Endothelial cell of umbilical vein (primary cell): Measurements from ENCODE around the gene RMND5A. TPM values are rescaled to one million over a fixed set of nuclear protein-coding genes. Genes with fewer than 3 reads are reported as not detected.

Experiments used
- BruUV-seq: library from RNA; stranded (reverse); fragments of 400-500 nt; replicated peaks from 2 replicates; lab custom pipeline; 2021; lab: Mats Ljungman, UMichigan
- CTCF ChIA-PET: fragments of 300-600, 350-600 bp; sonication (Branson Sonifier 250); formaldehyde crosslinking; loops from one replicate; lab custom pipeline; 2021; ENCODE audit warnings: antibody characterized with exemption, inconsistent platforms; lab: Charles Lee
- POLR2A ChIA-PET: fragments of 300-600, 350-600 bp; sonication (Branson Sonifier 250); formaldehyde crosslinking; loops from one replicate; lab custom pipeline; 2021; ENCODE audit warnings: antibody characterized with exemption, inconsistent platforms; lab: Charles Lee
- DNase-seq: peaks from one replicate; pipeline ENCODE4 v3.0.0-alpha.2; 2011; ENCODE audit warnings: low read depth, low spot score
- FAIRE-seq: peaks from 2 replicates; lab custom pipeline; 2011; peaks lifted over from hg19 to GRCh38; lab: Jason Lieb, UNC
- H2AFZ ChIP-seq: 2 replicates; pipeline ENCODE4 v1.6.0; 2012; ENCODE audit warnings: low read depth, low read length, control low read depth, inconsistent platforms
- H3K27ac ChIP-seq: 2 replicates; pipeline ENCODE4 v1.5.1; 2011; ENCODE audit warnings: low read depth, mild to moderate bottlenecking, control low read depth, low read length, moderate library complexity; ENCODE audit not compliant: insufficient read depth
- H3K27me3 ChIP-seq, 2 experiments: 2 replicates each; pipeline versions ENCODE4 v1.6.0 to v1.6.1; 2011; ENCODE audit warnings: low read length in 2 of 2, mixed read lengths in 1 of 2; ENCODE audit not compliant: control insufficient read depth in 2 of 2, insufficient read depth in 2 of 2
- H3K36me3 ChIP-seq, 2 experiments: 2 replicates in 1 of 2; 3 replicates in 1 of 2; pipeline ENCODE4 v1.5.1; 2011; ENCODE audit warnings: low read length in 2 of 2, mild to moderate bottlenecking in 1 of 2, moderate library complexity in 1 of 2; ENCODE audit not compliant: control insufficient read depth in 2 of 2, insufficient read depth in 2 of 2; ENCODE audit errors: extremely low read depth in 1 of 2
- H3K4me1 ChIP-seq: 3 replicates; pipeline ENCODE4 v1.5.1; 2011; ENCODE audit warnings: mild to moderate bottlenecking, low read length; ENCODE audit not compliant: control insufficient read depth, insufficient read depth; ENCODE audit errors: extremely low read depth
- H3K4me2 ChIP-seq: 2 replicates; pipeline ENCODE4 v1.6.1; 2011; ENCODE audit warnings: low read length, control low read depth, mixed read lengths; ENCODE audit not compliant: insufficient read depth
- H3K4me3 ChIP-seq, 3 experiments: fragments of 200-600 bp in 1 of 3; sonication (generic), shearing (Covaris generic) in 1 of 3; replicated peaks in 1 of 3; 2 replicates each; pipeline ENCODE4 v1.5.1; 2011 to 2016; ENCODE audit warnings: control low read depth in 3 of 3, low read length in 3 of 3, mild to moderate bottlenecking in 2 of 3, inconsistent platforms in 1 of 3, low read depth in 1 of 3, moderate library complexity in 1 of 3; ENCODE audit not compliant: insufficient read depth in 1 of 3
- H3K79me2 ChIP-seq: 2 replicates; pipeline ENCODE4 v1.6.0; 2012; ENCODE audit warnings: low read length, inconsistent platforms; ENCODE audit not compliant: control insufficient read depth, insufficient read depth
- H3K9ac ChIP-seq: replicated peaks from 2 replicates; pipeline ENCODE3; 2011; ENCODE audit warnings: low read length, control low read depth; ENCODE audit not compliant: insufficient read depth; ENCODE audit errors: extremely low read depth
- H3K9me1 ChIP-seq: replicated peaks from 3 replicates; pipeline ENCODE4 v1.6.0; 2011; ENCODE audit warnings: mild to moderate bottlenecking, low read length; ENCODE audit not compliant: control insufficient read depth, insufficient read depth; ENCODE audit errors: extremely low read depth
- H3K9me3 ChIP-seq: replicated peaks from 2 replicates; pipeline ENCODE4 v1.5.1; 2012; ENCODE audit warnings: low read length, inconsistent platforms; ENCODE audit not compliant: control insufficient read depth, insufficient read depth
- H4K20me1 ChIP-seq: replicated peaks from 2 replicates; pipeline ENCODE3; 2011; ENCODE audit warnings: mild to moderate bottlenecking, low read length; ENCODE audit not compliant: control insufficient read depth, insufficient read depth; ENCODE audit errors: extremely low read depth
- EZH2 ChIP-seq: IDR thresholded peaks from 2 replicates; pipeline ENCODE4 v1.6.1; 2012; ENCODE audit warnings: borderline replicate concordance, low read depth, mild to moderate bottlenecking, moderate library complexity, low read length, inconsistent platforms; ENCODE audit not compliant: severe bottlenecking
- FOS ChIP-seq: IDR thresholded peaks from 2 replicates; pipeline ENCODE4 v1.6.1; 2011; ENCODE audit warnings: mild to moderate bottlenecking, low read length, moderate library complexity, borderline replicate concordance; ENCODE audit not compliant: insufficient read depth
- GATA2 ChIP-seq: IDR thresholded peaks from 2 replicates; pipeline ENCODE4 v1.7.0; 2011; ENCODE audit warnings: low read depth, mild to moderate bottlenecking, moderate library complexity, mixed read lengths, low read length; ENCODE audit not compliant: insufficient read length, insufficient read depth
- JUN ChIP-seq: IDR thresholded peaks from 2 replicates; pipeline ENCODE4 v1.6.1; 2011; ENCODE audit warnings: borderline replicate concordance, low read depth; ENCODE audit not compliant: insufficient read length, insufficient read depth
- MYC ChIP-seq: IDR thresholded peaks from one replicate; pipeline ENCODE4 v1.6.1; 2011; ENCODE audit warnings: mild to moderate bottlenecking, low read depth, low read length
- POLR2A ChIP-seq: IDR thresholded peaks from 2 replicates; pipeline ENCODE4 v1.6.1; 2012; ENCODE audit warnings: low read depth, mild to moderate bottlenecking, control low read depth, low read length
- POLR2AphosphoS5 ChIP-seq: IDR thresholded peaks from 2 replicates; pipeline ENCODE4 v1.6.1; 2012; ENCODE audit warnings: low read depth, mild to moderate bottlenecking, control low read depth, low read length, moderate library complexity; ENCODE audit not compliant: insufficient read depth
- dilution Hi-C: fragments of 300-500 bp; cut with MboI; formaldehyde crosslinking; loops from one replicate; pipeline ENCODE4 v1.15.0; 2019; ENCODE audit warnings: low sequenced_read_pairs; ENCODE audit not compliant: extremely low pct_ligation_motif_present
- intact Hi-C: fragments of 100-400 bp; cut with micrococcal nuclease; formaldehyde crosslinking; loops from one replicate; pipeline ENCODE4 v1.10.0; 2022
- polyA plus RNA-seq, 4 experiments: library from polyadenylated mRNA; depleted of rRNA in 3 of 4; stranded (reverse) in 3 of 4; unstranded in 1 of 4; fragments of >200 nt; gene quantifications; 2 replicates each; pipeline versions ENCODE4 v1.2.1 to v1.2.3, GENCODE V29; 2011 to 2012; ENCODE audit warnings: missing spikeins in 1 of 4
- total RNA-seq: library from RNA; stranded (reverse); gene quantifications from 2 replicates; pipeline ENCODE4 v1.2.3, GENCODE V29; 2021
- TF ChIP-seq, protein P1 (sequence below): IDR thresholded peaks from 2 replicates; pipeline ENCODE4 v1.6.1; 2011; ENCODE audit not compliant: insufficient read depth, insufficient read length
- TF ChIP-seq, protein P2 (sequence below), 2 donors: IDR thresholded peaks; 1 replicate in 1 of 2; 2 replicates in 1 of 2; pipeline ENCODE4 v1.5.1; 2011; ENCODE audit warnings: low read length in 2 of 2, mild to moderate bottlenecking in 2 of 2, moderate library complexity in 2 of 2, control low read depth in 1 of 2, inconsistent platforms in 1 of 2, low read depth in 1 of 2; ENCODE audit not compliant: insufficient read depth in 1 of 2; ENCODE audit errors: extremely low read depth in 1 of 2

Gene RMND5A
- total and polyA plus RNA-seq, 2 donors (not counting 3 experiments of a cell fraction or from before 2014, with no cell fraction given), result 10.8 to 21.5 TPM

DNA sequence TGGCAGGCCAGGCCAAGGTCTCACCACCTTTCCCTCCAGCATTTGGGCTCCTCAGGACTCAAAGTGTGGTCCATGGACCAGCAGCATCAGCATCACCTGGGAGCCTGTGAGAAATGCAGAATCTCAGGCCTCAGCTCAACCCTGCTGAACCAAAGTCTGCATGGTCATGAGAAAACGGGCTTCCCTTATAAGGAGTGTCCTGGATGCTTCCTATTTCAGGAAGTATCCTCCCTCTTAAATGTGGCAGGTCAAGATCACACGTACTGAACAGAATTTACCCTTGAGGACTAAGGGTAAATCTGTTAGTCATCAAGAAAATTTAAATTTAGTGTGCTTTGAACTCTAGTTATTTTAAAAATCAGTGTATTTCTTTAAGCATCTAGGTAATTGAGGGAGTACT, 58.9 kb downstream of the RMND5A start:
- DNase-seq, result no peak

More for the DNA sequence above, 58.9 kb downstream of the RMND5A start:
- dilution Hi-C loops, result no loop called here
- H3K36me3 ChIP-seq, result peaks cover 0 to 6% of the 10 kb centered on the region in 2 experiments
- no peak for FAIRE-seq
- no peaks in the 10 kb centered on the region for H3K9me3 ChIP-seq
- no peak overlapping the region for H3K27ac ChIP-seq
- CTCF ChIA-PET, result no interaction called here
- H3K9ac ChIP-seq, result no peak overlapping the region
- no peaks in the 10 kb centered on the region for H4K20me1 ChIP-seq
- no peak overlapping the region for H3K4me3 ChIP-seq
- H3K9me1 ChIP-seq, result no peaks in the 10 kb centered on the region
- BruUV-seq, result no TSS peak
- H2AFZ ChIP-seq, result no peak overlapping the region
- peaks cover 2 to 4% of the 10 kb centered on the region in 2 experiments for H3K27me3 ChIP-seq
- TF ChIP-seq, protein P1, sequence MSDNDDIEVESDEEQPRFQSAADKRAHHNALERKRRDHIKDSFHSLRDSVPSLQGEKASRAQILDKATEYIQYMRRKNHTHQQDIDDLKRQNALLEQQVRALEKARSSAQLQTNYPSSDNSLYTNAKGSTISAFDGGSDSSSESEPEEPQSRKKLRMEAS, result no peak
- TF ChIP-seq, protein P2, sequence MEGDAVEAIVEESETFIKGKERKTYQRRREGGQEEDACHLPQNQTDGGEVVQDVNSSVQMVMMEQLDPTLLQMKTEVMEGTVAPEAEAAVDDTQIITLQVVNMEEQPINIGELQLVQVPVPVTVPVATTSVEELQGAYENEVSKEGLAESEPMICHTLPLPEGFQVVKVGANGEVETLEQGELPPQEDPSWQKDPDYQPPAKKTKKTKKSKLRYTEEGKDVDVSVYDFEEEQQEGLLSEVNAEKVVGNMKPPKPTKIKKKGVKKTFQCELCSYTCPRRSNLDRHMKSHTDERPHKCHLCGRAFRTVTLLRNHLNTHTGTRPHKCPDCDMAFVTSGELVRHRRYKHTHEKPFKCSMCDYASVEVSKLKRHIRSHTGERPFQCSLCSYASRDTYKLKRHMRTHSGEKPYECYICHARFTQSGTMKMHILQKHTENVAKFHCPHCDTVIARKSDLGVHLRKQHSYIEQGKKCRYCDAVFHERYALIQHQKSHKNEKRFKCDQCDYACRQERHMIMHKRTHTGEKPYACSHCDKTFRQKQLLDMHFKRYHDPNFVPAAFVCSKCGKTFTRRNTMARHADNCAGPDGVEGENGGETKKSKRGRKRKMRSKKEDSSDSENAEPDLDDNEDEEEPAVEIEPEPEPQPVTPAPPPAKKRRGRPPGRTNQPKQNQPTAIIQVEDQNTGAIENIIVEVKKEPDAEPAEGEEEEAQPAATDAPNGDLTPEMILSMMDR (IDR thresholded peaks at IDR 0.05; ENCODE audit: extremely low read depth in 1 of 2, insufficient read depth in 1 of 2, low read depth in 1 of 2, low read length in 2 of 2), result no peak
- TF ChIP-seq POLR2AphosphoS5 (no peak), EZH2 (no peak), GATA2 (no peak), FOS (no peak), JUN (no peak), MYC (no peak), POLR2A (no peak)
- no peaks in the 10 kb centered on the region for H3K4me1 ChIP-seq
- intact Hi-C loops, result no loop called here
- no peaks in the 10 kb centered on the region for H3K79me2 ChIP-seq
- POLR2A ChIA-PET, result no interaction called here
- H3K4me2 ChIP-seq, result no peak overlapping the region
